ENCODE results near the gene PYGO1.
"Not testable (repeated sequence)": the region's sequence is repeated elsewhere in the genome, so short reads cannot be mapped to it uniquely, and the experiment has no call there.

PYGO1 gene

DNA sequence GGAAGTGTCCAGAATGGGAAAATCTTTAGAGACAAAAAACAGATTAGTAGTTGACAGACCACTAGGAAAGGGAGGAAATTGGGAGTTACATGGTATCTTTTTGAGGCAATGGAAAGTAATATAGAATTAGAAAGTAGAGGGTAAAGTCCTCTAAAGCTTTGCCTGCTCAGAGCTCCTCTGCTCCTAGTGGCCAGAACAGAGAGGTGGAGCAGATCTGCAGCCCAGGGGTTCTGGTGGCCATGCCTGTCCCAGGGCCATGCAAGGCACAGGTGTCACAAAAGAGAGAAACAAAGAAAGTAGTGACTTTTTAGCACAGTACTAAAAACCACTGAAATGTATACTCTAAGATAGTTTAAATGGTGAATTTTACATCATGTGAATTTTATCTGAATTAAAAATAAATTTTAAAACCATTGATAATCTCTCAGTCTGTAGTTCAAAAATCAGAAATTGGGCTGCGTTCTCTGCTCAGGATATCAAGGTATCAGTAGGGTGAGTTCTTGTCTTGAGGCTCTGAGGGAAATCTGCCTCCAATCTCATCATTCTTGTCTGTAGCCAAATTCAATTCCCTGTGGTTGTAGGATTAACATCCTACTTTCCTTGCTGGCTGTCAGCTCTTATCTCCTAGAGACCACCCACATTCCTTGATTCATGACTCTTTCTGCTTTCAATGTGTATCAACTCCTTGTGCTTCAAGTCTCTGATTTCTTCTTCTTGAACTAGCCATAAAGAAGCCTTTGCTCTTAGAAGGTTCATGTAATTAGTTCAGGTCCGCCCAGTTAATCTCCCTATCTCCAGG is 23.6 kb downstream of the PYGO1 start:
- no peak for DNase-seq

DNA sequence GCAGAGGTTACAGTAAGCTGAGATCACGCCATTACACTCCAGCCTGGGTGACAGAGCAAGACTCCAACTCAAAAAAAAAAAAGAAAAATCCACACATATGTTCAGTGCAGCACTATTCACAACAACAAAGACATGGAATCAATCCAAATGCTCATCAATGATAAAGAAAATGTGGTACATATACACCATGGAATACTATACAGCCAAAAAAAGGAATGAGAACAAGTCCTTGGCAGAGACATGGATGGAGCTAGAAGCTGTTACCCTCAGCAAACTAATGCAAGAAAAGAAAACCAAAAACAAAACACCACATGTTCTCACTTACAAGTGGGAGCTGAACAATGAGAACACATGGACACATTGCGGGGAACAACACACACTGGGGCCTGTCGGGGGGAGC is 25.5 kb downstream of the PYGO1 start:
- DNase-seq = no peak

DNA sequence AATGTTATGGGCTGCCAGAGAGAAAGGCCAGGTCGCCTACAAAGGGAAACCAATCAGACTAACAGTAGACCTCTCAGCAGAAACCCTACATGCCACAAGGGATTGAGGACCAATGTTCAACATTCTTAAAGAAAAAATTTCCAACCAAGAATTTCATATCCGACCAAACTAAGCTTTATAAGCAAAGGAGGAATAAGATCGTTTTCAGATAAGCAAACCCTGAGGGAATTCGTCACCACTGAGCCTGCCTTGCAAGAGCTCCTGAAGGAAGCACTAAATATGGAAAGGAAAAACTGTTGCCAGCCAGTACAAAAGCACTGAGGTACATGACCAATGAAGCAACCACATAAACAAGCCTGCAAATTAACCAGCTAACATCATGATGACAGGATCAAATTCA is 33.1 kb downstream of the PYGO1 start:
- DNase-seq = no peak

DNA sequence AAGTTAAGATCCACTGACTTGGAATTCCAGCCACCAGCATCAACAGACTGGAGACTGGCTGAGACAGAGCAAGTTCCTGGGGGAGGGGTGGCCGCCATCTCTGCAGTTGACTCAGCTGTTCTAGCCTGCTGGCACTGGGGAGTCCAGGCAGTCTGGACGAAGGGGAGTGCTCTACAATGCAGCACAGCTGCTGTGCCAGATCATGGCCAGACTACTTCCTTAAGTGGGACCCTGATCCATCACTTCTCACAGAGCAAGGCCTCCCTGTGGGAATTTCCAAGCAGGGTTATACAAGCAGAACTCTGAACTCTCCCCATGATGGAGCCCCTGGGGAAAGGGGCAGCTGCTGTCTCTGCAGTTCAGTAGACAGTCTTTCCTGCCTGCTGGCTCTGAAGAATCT is 35.2 kb downstream of the PYGO1 start:
- peak; percentile 34 for DNase-seq

DNA sequence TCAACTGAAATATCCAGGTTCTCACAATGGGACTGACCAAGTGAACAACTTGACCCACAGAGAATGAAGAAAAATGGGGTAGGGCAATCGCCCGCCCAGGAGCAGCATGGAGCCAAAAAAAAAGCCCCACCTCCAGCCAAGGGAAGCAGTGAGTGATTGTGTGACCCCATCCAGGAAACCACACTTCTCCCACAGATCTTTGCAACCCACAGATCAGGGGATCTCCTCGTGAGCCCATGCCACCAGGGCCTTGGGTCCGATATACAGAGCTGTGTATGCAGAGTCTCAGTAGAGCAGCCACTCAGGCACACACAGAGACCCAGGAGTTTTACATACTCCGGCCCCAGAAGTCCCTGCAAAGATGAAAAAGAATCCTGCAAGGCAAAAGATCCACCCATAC is 35.7 kb downstream of the PYGO1 start:
- DNase-seq = no peak

DNA sequence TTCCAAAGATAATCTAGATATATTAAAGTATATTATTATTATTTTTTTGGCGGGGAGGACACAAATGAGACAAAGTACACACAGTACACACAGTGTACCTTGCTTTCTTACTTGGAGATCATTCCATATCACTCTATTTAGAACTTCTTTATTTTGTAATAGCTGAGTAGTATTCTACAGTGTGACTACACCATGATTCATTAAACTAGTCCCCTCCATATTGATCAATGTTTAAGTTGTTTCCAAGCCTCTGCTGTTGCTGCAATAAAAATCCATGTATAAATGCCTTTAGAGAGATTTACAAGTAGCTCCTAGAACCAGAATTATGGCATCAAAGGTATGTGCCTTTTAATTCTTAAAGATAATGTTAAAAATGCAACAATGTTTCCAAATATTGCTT is 38.8 kb downstream of the PYGO1 start:
- DNase-seq = peak; percentile 60

DNA sequence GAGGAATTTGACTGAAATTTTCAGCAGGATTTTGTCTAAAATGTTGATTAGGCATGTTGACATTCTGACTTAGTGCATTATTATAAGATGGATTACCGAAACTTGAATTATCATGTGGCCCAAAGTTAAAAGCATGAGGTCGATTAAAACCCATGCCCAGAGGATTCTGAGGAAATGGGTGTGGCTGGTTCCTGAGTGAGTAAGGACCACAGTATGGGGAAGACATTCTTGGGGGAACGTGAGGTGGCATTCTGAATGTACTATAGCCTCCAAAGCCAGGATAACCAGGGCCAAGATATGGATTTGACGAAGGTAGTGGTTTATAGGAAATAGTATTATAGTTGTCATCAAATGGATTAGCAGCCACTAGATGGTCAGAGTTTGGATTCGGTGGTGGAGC is 41.4 kb downstream of the PYGO1 start:
- peak; percentile 50 for DNase-seq

DNA sequence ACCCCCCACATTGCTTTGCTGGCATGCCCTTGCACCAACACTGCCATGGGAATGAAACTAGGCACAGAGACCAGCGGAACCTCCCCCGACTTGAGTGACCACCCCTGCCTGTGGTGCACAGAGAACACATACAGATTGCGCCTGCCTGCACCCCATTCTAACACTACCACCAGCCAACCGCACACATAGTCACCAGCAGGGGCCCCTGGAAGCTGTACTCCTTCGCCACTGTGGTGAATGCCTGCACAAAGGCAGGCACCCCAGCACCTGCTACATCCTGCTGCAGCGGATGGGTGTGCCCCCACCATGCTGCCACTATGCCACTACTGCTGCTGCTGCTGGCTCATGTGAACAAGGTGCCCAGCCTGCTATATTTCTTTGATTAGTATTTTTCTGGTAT is 52.7 kb downstream of the PYGO1 start:
- DNase-seq = no peak

DNA sequence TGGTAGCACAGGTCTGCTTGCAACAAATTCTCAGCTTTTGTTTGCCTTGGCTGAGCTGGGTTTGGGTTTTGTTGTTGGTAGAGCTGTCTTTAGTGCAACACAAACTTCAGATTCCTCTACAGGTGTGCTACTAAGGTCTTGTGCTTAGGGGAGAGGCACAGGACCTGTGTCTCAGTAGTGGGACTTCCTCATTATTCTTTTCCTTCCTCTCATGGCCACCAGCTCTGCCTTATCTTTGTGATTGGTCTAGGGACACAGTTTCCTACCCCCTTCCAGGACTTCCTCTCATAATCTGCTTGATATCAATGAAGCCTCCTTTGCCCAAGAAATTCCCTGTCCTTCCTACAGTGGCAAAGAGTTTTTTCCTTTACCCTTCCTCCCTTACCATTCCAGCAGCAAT is 55.2 kb downstream of the PYGO1 start:
- DNase-seq = no peak

DNA sequence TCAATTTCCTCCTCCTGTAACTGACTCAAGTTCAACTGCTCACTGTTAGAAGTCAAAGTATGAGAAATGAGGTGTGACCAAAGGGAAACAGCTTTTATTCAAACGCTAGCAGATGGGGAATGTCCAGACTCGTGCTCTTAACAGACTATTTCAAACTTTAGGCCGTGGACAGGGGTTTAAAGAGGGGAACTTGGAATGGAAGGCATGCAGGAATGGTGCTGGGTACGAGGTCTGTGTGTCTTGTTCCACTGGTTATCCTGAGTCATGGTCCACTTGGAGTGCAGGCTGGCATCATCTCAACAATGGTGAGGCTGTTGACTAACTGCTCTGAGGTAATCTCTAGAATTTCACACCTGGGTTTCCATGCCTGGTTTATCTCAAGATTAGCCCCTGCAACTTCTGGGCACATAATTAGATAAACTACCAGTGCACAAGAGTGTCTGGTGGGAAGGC is 57.3 kb downstream of the PYGO1 start:
- peak; percentile 5 for DNase-seq

DNA sequence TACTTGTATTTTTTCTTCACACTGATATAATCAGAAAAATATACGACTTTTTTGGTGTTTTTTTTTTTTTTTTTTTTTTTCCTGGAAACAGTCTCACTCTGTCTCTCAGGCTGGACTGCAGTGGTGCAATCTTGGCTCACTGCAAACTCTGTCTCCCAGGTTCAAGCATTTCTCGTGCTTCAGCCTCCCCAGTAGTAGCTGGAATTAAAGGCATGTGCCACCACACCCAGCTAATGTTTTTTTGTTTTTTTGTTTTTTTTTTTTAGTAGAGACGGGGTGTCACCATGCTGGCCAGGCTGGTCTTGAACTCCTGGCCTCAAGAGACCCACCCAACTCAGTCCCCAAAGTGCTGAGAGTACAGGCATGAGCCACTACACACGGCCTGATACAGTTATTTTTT is 59.3 kb downstream of the PYGO1 start:
- DNase-seq = no peak

DNA sequence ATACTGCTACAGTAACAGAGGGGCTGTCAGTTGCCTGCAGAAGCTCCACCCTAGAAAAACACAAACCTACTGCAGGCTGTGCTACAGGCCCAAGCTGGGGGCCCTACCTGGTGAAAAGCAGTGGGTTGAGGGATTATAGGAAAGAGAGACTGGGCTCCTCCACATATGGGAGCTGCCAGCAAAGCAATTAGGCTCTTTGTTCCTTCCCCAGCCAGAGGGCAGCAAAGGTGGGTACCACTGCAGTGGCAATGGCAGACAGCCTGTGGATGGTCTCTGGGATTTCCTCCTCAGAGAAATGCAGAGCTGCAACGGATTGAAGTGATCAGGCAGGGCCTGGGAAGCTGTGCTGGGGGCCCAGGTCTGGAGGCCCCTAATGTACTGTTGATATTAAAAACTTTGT is 61.0 kb downstream of the PYGO1 start:
- no peak for DNase-seq

DNA sequence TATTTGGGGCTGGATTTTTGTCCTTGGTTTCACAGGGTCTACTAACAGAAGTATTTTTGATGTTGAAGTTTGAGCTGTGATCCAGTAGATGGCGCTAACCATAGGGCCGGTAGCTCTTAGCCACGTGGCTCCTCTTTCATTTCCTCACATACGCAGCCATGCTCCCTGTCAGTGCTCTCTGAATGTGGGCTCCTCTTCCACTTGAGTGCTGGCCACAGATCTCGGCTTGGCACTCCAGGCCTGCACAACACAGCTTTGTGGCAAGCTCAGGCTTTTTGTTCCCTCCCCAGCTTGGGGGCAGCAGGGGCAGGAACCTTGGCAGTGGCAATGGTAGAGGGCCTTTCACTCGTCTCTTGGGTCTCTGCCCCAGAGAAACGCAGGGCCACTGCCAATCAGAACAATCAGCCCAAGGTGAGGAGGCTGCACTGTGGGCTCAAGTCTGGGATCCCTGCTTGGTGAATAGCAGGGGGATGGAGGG is 61.5 kb downstream of the PYGO1 start:
- DNase-seq = peak; percentile 81

DNA sequence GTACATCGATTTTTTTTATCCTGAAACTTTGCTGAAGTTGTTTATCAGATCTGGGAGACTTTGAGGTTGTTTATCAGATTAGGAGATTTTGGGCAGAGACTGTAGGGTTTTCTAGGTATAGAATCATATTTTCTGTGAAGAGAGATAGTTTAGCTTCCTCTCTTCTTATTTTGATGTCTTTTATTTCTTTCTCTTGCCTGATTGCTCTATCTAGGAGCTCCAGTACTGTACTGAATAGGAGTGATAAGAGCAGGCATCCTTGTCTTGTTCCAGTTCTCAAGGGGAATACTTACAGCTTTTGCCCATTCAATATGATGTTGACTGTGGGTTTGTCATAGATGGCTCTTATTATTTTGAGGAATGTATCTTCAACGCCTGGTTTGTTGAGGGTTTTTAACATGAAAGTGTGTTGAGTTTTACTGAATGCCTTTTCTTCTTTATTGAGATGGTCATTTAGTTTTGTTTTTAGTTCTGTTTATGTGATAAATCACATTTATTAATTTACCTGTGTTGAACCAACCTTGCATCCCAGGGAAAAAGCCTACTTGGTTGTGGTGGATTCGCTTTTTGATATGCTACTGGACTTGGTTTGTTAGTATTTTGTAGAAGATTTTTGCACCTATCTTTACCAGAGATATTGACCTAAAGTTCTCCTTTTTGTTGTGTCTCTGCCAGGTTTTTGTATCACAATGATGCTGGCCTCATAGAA is 65.2 kb downstream of the PYGO1 start:
- DNase-seq = no peak

DNA sequence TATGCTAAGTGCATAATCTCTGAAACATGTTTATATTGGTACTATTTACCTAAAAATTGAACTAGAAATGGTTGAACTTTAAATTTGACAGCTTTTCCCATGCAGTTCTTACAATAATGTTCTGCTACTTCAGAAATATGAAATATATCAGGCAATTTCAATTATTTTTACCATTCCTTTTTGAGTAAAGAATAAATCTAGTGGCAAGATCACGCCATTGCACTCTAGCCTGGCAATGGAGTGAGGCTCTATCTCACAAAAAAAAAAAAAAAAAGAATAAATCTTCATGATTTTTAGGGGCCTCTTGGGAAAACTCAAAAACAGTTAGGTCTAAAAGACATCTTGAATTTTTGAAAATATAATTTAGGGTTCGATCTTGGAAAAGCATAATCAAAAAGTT is 69.5 kb downstream of the PYGO1 start:
- peak; percentile 11 for DNase-seq

DNA sequence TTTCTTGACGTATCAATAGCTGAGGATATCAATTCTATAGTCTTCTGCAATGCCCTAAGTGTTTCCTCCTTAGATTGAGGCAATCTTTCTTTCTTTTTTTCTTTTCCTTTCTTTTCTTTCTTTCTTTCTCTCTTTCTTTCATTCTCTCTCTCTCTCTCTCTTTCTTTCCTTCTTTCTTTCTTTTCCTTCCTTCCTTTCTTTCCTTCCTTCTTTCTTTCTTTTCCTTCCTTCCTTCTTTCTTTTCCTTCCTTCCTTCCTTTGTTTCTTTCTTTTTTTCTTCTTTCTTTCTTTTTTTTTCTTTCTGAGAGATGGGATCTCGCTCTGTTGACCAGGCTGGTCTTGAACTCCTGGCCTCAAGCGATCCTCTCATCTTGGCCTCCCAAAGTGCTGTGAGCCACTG is 70.1 kb downstream of the PYGO1 start:
- no peak for DNase-seq

DNA sequence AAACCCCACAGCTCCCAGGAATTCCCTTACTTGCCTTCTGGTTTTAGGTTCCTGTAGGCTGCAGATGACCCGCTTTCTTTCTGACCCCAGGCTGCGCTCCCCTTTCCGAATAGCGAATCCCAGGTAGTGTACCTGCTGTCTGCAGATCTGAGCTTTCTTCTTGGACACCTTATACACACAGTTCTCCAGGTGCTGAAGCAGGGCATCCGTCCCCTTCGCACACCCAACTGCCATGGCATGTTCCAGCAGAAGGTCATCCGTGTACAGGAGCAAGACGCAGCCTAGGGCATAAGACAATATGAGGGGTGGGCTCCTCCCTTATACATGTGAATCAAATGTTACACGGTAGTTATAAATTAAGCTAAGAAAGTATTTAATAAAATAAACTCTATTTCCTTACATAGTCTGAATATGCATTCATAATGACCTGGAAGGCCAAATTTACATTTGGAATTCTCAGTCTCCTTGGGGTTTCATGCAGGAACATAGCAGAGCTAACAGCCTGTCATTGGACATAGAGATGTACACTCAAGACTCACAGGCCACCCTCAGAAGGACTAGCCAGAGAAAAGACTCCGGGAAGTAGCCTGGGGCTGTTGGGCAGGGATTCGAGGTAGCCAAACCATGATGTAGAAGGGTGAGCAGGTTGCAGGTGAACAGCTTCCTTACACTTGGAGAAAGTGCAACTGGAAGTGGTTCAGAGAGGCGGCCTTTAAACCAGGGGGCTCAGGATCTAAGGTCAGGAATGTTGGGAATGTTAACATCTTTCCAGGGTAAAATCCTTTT is 72.0 kb downstream of the PYGO1 start:
- DNase-seq = no peak

DNA sequence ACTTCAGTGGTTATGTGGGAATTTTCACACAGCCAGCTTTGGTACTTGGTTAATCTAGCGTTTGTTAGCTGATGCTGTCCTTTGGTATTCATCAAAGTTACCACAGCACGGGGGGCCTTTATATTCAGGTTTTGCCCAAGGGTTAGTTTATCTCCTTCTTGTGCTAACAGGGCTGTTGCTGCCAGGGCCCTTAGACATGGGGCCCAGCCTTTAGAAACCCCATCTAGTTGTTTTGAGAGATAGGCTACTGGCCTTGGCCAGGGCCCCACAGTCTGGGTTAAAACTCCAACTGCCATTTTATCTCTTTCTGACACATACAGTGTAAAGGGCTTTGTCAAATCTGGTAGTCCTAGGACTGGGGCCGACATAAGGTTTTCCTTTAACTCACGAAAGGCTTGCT is 72.7 kb downstream of the PYGO1 start:
- DNase-seq = no peak

DNA sequence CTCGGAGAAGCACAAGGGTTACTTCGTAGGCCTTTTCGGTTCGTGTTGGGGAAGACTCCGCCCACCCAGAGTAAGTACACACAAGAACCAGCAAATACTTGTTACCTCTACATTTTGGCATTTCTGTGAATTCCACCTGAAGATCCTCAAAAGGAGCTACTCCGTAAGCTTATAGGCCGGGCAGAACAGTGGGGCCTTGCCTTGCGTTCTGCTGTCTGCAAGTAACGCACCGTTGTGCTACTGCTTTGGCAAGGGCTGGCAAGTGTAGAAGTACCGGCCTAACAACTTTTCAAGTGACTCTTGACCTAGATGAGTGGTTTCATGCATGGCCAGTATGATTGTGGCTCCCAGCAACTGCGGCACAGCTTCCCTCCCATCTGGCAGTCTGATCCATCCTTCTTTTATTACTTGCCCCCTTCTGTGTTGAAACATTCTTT is 73.7 kb downstream of the PYGO1 start:
- DNase-seq = no peak

DNA sequence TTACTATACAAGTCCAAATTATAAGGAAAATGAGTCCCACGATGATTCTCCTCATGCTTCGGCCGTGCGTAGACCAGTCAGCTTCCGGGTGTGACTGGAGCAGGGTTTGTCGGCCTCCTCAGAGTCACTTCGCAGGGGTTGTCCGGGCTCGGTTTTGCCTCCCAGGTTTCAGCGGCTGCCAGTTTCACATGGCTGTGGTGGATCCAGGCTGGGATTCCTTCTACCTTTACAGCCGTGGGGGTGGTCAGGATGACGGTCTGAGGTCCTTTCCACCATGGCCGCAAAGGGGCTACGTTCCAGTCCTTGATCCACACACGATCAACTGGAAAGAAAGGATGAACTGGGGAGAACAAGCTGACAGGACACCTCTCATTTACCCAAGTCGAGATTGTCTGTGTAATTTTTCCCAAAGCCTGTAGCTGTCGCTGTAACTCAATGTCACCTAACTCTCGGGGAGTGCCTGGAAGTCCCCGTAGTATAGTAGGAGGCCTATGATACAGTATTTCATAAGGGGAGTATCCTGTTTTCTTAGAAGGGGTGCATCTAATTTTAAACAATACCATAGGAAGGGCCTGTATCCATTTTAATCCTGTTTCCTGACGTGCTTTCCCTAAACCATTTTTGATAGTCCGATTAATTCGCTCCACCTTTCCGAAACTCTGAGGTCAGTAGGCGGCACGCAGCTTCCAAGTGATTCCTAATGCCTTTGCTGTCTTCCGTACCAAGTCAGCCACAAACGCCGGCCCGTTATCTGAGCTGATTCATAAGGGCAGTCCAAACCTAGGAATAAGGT is 74.3 kb downstream of the PYGO1 start:
- peak; percentile 18 for DNase-seq

DNA sequence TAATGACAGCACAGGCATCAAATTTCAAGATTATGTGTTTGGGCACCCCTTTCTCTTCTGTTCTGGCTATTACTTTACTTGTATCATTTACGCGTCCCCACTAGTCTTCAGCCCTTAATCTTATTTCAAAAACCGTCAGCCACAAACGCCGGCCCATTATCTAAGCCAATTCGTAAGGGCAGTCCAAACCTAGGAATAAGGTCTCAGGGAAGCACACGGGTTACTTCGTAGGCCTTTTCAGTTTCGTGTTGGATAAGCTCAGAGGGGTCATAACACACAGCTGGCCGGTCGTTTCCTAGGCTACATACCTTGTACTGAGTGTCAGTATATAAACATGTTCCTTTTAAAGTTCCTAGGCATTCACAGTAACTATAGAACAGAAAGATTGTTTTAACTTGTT is 75.0 kb downstream of the PYGO1 start:
- no peak for DNase-seq

DNA sequence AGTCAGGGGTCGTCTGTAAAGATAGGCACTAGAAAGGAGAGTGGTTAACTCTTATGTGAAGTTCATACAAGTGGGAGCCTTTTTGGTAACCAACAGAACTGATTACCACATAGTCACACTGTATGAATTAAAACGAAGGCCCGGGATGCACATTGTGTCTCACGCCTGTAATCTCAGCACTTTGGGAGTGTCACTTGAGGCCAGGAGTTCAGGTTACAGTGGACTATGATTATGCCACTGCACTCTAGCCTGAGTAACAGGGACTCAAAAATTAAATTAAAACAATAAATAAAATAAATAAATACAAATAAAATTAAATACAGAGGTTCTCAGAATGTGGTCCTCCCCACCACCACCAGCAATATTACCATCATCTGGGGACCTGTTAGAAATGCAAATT is 80.6 kb downstream of the PYGO1 start:
- DNase-seq = no peak

DNA sequence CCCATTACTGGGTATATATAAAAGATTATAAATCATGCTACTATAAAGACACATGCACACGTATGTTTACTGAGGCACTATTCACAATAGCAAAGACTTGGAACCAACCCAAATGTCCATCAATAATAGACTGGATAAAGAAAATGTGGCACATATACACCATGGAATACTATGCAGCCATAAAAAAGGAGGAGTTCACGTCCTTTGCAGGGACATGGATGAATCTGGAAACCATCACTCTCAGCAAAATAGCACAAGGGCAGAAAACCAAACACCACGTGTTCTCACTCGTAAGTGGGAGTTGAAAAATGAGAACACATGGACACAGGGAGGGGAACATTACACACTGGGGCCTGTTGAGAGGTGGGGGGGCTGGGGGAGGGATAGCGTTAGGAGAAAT is 82.7 kb downstream of the PYGO1 start:
- DNase-seq = not testable (repeated sequence)
